ENCODE data around the gene TSPAN5.
A peak's percentile ranks its signal among the peaks of the same experiment; 100 is the strongest.
"Not testable (repeated sequence)": the region's sequence is repeated elsewhere in the genome, so short reads cannot be mapped to it uniquely, and the experiment has no call there.

TSPAN5 gene

DNA sequence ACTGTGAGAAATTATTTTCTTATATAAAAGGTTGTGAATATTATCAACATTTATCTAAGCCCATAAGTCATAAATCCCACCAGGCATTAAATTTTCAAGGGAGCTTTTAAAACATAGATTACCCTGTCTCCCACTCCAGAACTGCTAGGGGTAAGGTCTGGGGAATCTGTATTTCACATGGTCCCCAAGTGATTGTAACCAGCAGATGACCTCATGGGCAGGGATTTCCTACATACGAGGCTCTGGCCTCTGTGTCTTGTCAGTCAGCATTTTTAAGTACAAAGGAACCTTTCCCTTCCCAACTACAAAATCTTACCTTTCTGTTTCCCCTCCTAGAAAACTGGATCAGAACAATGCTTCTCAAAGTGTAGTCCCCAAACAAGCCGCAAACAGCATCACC, 188.6 kb downstream of the TSPAN5 start:
- H3K36me3 ChIP-seq (ENCODE audit: control insufficient read depth, insufficient read depth, low read length), result no peaks in the 10 kb centered on the region
- H3K9ac ChIP-seq (ENCODE audit: low read depth, low read length), result no peak overlapping the region
- no peaks in the 10 kb centered on the region for H3K27me3 ChIP-seq (ENCODE audit: control insufficient read depth, insufficient read depth, low read length)
- H3K4me1 ChIP-seq (ENCODE audit: control insufficient read depth, insufficient read depth, low read length), result no peaks in the 10 kb centered on the region
- H3K9me3 ChIP-seq (ENCODE audit: control insufficient read depth, insufficient read depth, low read length), result no peaks in the 10 kb centered on the region
- H3K4me3 ChIP-seq (ENCODE audit: low read depth, low read length), result no peak overlapping the region

DNA sequence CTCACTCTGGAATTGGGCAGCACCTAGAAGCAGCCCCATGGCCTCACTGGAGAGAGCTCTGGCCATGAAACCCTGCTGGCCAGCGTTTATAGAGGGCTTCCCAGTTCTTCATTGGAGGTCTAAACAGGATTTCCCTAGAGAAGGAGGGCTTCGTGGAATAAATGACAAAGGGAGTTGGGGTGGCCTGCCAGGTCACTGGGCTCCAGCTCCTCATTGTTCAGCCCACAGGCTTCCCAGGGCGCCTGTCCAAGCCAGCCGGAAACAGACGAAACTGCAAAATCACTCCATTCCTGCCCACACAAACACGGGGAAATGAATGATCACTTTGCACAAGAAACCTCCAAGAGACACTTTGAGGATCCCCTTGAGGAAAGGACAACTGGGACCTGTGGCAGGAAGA, 189.7 kb downstream of the TSPAN5 start:
- no peak overlapping the region for H3K4me3 ChIP-seq (ENCODE audit: low read depth, low read length)
- H3K27me3 ChIP-seq (ENCODE audit: control insufficient read depth, insufficient read depth, low read length), result no peaks in the 10 kb centered on the region
- no peak overlapping the region for H3K9ac ChIP-seq (ENCODE audit: low read depth, low read length)
- no peaks in the 10 kb centered on the region for H3K9me3 ChIP-seq (ENCODE audit: control insufficient read depth, insufficient read depth, low read length)
- H3K4me1 ChIP-seq (ENCODE audit: control insufficient read depth, insufficient read depth, low read length), result no peaks in the 10 kb centered on the region
- H3K36me3 ChIP-seq (ENCODE audit: control insufficient read depth, insufficient read depth, low read length), result no peaks in the 10 kb centered on the region

DNA sequence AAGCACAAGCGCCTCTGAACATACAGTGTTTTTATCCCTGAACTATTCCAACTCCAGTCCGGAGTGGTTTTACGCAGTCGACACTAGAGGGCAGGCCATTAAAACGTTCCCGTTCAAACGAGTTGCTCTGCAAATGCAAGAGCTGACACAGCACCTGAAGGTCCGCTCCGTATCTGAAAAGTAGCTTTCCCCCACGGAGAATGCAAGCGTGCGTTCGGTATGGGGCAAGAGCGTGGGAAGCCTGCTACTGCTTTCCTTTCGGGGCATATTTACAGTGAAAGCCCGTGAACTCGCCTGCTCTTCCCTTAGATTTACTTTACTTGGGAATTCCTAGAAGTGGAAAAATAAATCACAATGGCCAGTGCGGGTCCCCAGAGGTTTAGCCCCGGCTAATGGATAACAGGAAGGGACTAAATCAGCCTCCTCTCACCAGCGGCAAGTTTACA, 190.8 kb downstream of the TSPAN5 start:
- Histone ChIP-seq H3K9me3 (ENCODE audit: control insufficient read depth, insufficient read depth, low read length) (no peaks in the 10 kb centered on the region), H3K4me3 (ENCODE audit: low read depth, low read length) (peak overlapping the region; percentile 44), H3K27me3 (ENCODE audit: control insufficient read depth, insufficient read depth, low read length) (no peaks in the 10 kb centered on the region), H3K36me3 (ENCODE audit: control insufficient read depth, insufficient read depth, low read length) (no peaks in the 10 kb centered on the region), H3K9ac (ENCODE audit: low read depth, low read length) (no peak overlapping the region), H3K4me1 (ENCODE audit: control insufficient read depth, insufficient read depth, low read length) (no peaks in the 10 kb centered on the region)

DNA sequence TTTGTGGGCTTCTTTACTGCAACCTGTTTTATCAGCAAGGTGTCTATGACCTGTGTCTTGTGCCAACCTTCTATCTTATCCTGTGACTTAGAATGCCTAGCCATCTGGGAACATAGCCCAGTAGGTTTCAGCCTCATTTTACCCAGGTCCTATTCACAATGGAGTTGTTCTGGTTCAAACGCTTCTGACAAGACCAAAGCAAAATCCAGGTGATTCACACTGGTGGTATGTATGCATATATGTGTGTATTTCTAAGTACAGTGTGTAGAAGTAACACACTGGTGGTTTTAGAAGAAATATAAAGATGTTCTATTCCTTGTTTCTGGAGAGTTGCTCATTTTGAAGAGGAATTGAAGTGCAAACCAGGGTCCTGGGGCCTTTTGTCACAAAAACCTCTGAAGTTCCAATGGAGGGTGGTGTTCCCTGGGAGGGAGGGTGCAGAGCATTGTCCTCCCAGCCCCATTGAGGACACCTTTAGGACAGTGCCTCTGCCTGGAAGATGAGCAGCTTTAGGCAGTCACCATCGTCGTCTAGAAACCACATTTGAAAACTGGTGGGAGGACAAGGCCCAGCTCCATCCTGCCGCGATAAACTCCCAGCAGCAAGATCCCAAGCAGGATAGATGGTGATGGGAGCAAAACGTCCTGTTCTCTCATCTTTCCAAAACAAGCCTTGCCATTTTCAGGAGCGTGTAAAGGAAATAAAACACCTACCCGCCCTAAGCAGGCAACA, 191.4 kb downstream of the TSPAN5 start:
- H3K36me3 ChIP-seq (ENCODE audit: control insufficient read depth, insufficient read depth, low read length), result no peaks in the 10 kb centered on the region
- no peak overlapping the region for H3K9ac ChIP-seq (ENCODE audit: low read depth, low read length)
- no peaks in the 10 kb centered on the region for H3K9me3 ChIP-seq (ENCODE audit: control insufficient read depth, insufficient read depth, low read length)
- H3K4me3 ChIP-seq (ENCODE audit: low read depth, low read length), result no peak overlapping the region
- H3K4me1 ChIP-seq (ENCODE audit: control insufficient read depth, insufficient read depth, low read length), result no peaks in the 10 kb centered on the region
- no peaks in the 10 kb centered on the region for H3K27me3 ChIP-seq (ENCODE audit: control insufficient read depth, insufficient read depth, low read length)

DNA sequence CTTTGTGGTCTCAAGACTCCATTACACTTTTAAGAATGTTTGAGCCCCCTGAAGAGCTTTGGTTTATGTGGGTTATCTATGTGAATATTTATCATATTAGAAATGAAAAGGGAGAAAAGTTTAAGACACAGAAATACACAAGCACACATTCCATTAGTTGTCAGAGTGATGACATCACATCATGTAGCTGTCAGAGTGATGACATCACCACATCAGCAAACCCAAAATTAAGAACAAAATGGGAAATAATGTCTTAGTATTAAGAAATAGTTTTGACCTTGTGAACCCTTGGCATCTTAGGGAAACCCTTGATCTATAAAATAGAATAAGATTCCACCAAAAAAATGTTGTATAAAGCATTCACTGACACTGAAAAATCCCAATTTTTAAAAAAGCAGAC, 195.9 kb downstream of the TSPAN5 start:
- no peak overlapping the region for H3K9ac ChIP-seq (ENCODE audit: low read depth, low read length)
- no peaks in the 10 kb centered on the region for H3K36me3 ChIP-seq (ENCODE audit: control insufficient read depth, insufficient read depth, low read length)
- no peaks in the 10 kb centered on the region for H3K4me1 ChIP-seq (ENCODE audit: control insufficient read depth, insufficient read depth, low read length)
- H3K27me3 ChIP-seq (ENCODE audit: control insufficient read depth, insufficient read depth, low read length), result no peaks in the 10 kb centered on the region
- no peak overlapping the region for H3K4me3 ChIP-seq (ENCODE audit: low read depth, low read length)
- no peaks in the 10 kb centered on the region for H3K9me3 ChIP-seq (ENCODE audit: control insufficient read depth, insufficient read depth, low read length)

DNA sequence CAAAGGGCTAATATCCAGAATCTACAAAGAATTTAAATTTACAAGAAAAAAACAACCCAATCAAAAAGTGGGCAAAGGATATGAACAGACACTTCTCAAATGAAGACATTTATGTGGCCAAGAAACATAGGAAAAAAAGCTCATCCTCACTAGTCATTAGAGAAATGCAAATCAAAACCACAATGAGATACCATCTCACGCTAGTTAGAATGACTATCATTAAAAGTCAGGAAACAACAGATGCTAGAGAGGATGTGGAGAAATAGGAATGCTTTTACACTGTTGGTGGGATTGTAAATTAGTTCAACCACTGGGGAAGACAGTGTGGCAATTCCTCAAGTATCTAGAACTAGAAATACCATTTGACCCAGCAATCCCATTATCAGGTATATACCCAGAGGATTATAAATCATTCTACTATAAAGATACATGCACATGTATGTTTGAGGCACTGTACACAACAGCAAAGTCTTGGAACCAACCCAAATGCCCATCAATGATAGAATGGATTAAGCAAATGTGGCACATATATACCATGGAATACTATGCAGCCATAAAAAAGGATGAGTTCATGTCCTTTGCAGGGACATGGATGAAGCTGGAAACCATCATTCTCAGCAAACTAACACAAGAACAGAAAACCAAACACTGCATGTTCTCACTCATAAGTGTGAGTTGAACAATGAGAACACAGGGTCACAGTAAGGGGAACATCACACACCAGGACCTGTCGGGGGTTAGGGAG, 197.1 kb downstream of the TSPAN5 start:
- not testable (repeated sequence) for H3K4me3 ChIP-seq (ENCODE audit: low read depth, low read length); H3K36me3 ChIP-seq (ENCODE audit: control insufficient read depth, insufficient read depth, low read length); H3K27me3 ChIP-seq (ENCODE audit: control insufficient read depth, insufficient read depth, low read length); H3K4me1 ChIP-seq (ENCODE audit: control insufficient read depth, insufficient read depth, low read length); H3K9me3 ChIP-seq (ENCODE audit: control insufficient read depth, insufficient read depth, low read length); H3K9ac ChIP-seq (ENCODE audit: low read depth, low read length)

DNA sequence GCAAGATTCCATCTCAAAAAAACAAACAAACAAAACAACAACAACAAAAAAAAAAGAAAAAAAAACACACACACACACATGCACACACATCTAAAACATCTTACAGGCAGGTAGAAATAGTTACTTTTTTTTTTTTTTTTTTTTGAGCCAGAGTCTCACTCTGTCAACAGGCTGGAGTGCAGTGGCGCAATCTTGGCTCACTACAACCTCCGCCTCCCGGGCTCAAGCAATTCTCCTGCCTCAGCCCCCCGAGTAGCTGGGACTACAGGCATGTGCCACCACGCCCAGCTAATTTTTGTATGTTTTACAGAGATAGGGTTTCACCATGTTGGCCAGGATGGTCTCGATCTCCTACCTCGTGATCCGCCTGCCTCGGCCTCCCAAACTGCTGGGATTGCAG, 201.0 kb downstream of the TSPAN5 start:
- not testable (repeated sequence) for H3K4me1 ChIP-seq (ENCODE audit: control insufficient read depth, insufficient read depth, low read length); H3K9ac ChIP-seq (ENCODE audit: low read depth, low read length); H3K27me3 ChIP-seq (ENCODE audit: control insufficient read depth, insufficient read depth, low read length); H3K36me3 ChIP-seq (ENCODE audit: control insufficient read depth, insufficient read depth, low read length); H3K4me3 ChIP-seq (ENCODE audit: low read depth, low read length); H3K9me3 ChIP-seq (ENCODE audit: control insufficient read depth, insufficient read depth, low read length)

DNA sequence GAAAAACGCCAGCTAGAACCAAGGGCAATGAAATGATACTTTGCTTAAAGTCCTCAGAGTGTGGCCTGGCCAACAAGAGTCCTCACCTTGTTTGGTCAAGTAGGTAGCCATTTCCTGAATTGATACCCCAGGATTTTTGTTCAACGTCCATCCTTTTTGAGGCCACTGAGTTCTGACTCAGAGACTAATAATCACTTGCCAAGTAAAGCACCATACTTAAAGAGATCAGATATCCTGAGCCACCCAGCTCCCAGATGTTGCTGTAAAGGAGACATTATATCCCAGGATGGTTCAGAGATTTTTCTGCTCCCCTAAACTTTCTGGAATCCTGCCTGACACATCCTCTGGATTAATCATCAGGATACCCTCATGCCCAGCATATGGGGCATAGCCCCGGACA, 206.3 kb downstream of the TSPAN5 start:
- H3K27me3 ChIP-seq (ENCODE audit: control insufficient read depth, insufficient read depth, low read length), result no peaks in the 10 kb centered on the region
- H3K4me3 ChIP-seq (ENCODE audit: low read depth, low read length), result no peak overlapping the region
- H3K4me1 ChIP-seq (ENCODE audit: control insufficient read depth, insufficient read depth, low read length), result no peaks in the 10 kb centered on the region
- H3K9me3 ChIP-seq (ENCODE audit: control insufficient read depth, insufficient read depth, low read length), result no peaks in the 10 kb centered on the region
- H3K9ac ChIP-seq (ENCODE audit: low read depth, low read length), result no peak overlapping the region
- no peaks in the 10 kb centered on the region for H3K36me3 ChIP-seq (ENCODE audit: control insufficient read depth, insufficient read depth, low read length)

DNA sequence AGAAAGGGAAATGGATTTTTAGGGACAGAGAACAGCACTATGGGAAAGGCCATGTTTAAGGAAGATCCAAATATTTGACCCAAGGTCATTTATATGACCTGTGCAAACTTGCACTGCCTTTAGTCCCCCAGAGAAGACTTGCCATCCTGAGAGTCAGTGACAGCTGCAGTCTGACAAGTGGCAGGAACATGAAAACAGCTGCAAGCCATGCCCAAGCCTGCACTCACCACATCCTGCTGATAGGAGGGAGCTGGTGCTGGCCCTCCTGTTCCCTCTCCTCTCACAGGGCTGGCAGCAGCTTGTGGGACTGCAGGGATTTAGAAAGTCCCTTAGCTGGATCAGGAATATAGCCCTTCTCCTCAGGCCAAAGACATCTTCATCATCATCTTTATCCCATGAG, 209.5 kb downstream of the TSPAN5 start:
- H3K36me3 ChIP-seq (ENCODE audit: control insufficient read depth, insufficient read depth, low read length), result no peaks in the 10 kb centered on the region
- no peak overlapping the region for H3K4me3 ChIP-seq (ENCODE audit: low read depth, low read length)
- no peak overlapping the region for H3K9ac ChIP-seq (ENCODE audit: low read depth, low read length)
- no peaks in the 10 kb centered on the region for H3K27me3 ChIP-seq (ENCODE audit: control insufficient read depth, insufficient read depth, low read length)
- no peaks in the 10 kb centered on the region for H3K4me1 ChIP-seq (ENCODE audit: control insufficient read depth, insufficient read depth, low read length)
- H3K9me3 ChIP-seq (ENCODE audit: control insufficient read depth, insufficient read depth, low read length), result no peaks in the 10 kb centered on the region

DNA sequence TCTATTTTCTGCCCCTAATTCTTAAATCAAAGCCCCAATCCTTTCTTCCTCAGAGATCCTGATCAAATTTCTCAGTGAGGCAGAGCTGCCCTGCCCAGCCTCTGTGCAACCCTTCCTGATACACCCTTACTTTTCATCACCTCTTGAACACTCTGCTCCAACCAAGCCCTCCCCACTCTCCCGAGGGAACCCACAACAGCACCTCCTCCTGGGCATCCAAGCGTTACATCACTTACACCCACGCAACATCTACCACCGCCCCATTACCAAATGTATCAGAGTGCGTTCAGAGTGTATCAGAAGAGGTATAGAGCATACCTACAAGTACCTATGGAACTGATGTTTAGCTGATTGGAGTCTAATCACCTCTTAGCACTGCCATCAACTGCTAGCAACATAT, 210.8 kb downstream of the TSPAN5 start:
- no peak overlapping the region for H3K9ac ChIP-seq (ENCODE audit: low read depth, low read length)
- no peaks in the 10 kb centered on the region for H3K27me3 ChIP-seq (ENCODE audit: control insufficient read depth, insufficient read depth, low read length)
- no peak overlapping the region for H3K4me3 ChIP-seq (ENCODE audit: low read depth, low read length)
- H3K9me3 ChIP-seq (ENCODE audit: control insufficient read depth, insufficient read depth, low read length), result no peaks in the 10 kb centered on the region
- no peaks in the 10 kb centered on the region for H3K36me3 ChIP-seq (ENCODE audit: control insufficient read depth, insufficient read depth, low read length)
- no peaks in the 10 kb centered on the region for H3K4me1 ChIP-seq (ENCODE audit: control insufficient read depth, insufficient read depth, low read length)

DNA sequence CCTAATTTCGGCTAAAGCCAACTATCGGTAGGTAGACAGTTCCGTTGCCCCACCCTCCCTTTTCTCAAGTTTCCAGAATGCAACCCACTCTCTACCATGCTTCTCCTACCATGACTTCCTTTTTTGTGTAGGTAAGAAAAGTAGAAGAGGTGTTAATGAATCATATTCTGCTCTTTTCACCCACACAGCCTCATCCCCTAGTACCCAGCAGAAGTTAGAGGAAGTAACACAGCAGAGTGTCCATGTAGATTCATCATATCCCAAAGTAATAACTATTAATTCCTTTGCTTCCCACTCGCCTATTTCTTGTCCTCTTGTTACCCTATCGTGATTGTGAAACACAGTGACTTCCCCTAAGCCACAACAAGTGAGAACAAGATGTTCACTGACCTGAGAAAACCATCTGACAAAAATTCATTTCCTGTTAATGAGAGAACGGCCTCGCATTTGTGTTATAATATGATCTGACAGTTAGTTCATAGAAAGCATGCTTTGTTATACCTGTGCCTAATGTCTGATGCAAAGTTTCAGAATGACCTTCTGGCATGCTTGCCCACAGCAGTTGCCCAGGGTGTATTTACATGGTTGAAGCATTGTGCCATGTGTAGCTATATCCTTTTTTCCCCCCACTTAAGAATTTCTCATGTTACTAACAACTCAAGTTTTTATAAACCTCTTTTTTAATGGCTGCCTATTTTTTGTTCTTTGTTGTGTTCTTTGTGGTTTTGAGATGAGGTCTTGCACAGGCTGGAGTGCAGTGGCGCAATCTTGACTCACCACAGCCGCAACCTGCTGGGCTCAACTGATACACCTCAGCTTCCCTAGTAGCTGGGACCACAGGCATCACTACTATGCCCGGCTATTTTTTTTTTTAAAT, 211.7 kb downstream of the TSPAN5 start:
- no peak overlapping the region for H3K9ac ChIP-seq (ENCODE audit: low read depth, low read length)
- no peaks in the 10 kb centered on the region for H3K36me3 ChIP-seq (ENCODE audit: control insufficient read depth, insufficient read depth, low read length)
- H3K4me1 ChIP-seq (ENCODE audit: control insufficient read depth, insufficient read depth, low read length), result no peaks in the 10 kb centered on the region
- no peaks in the 10 kb centered on the region for H3K27me3 ChIP-seq (ENCODE audit: control insufficient read depth, insufficient read depth, low read length)
- no peaks in the 10 kb centered on the region for H3K9me3 ChIP-seq (ENCODE audit: control insufficient read depth, insufficient read depth, low read length)
- no peak overlapping the region for H3K4me3 ChIP-seq (ENCODE audit: low read depth, low read length)
